ENCODE measurements around the gene NEK10. TPM values are rescaled to one million over a fixed set of nuclear protein-coding genes. Genes with fewer than 3 reads are reported as not detected.

The NEK10 gene
- total RNA-seq, 1 experiment from 2014 or later, result 1.7 TPM

GRCh38 chr3:27342267-27342666 lies 26.9 kb downstream of the NEK10 start:
- Histone ChIP-seq H3K79me2 (ENCODE audit: low read length) (no peaks in the 10 kb centered on the region), H3K4me2 (ENCODE audit: low read length) (no peak overlapping the region), H3K27me3 (ENCODE audit: low read length) (no peaks in the 10 kb centered on the region), H3K9ac (ENCODE audit: low read length) (no peak overlapping the region), H4K20me1 (ENCODE audit: low read length) (no peaks in the 10 kb centered on the region), H3K36me3 (ENCODE audit: low read depth, low read length) (no peaks in the 10 kb centered on the region), H3K4me1 (ENCODE audit: insufficient read depth, low read length) (peaks cover 19% of the 10 kb centered on the region), H3K9me3 (ENCODE audit: low read length) (no peaks in the 10 kb centered on the region), H3K27ac (ENCODE audit: low read length) (no peak overlapping the region), H2AFZ (ENCODE audit: low read length) (no peak overlapping the region), H3K4me3 (ENCODE audit: low read length) (no peak overlapping the region), H3K9me2 (replicated peaks; ENCODE audit: low read length) (no peaks in the 10 kb centered on the region), H3F3A (ENCODE audit: low read length, unreplicated experiment) (no peaks in the 10 kb centered on the region)
- BruUV-seq (replicated peaks), result no TSS peak
- DNase-seq (no peak), ATAC-seq (no peak)
- ChIA-PET CTCF (no interaction called here), POLR2A (ENCODE audit: unreplicated experiment) (interaction anchor here (0.5 kb wide), 1 partner anchor 564 kb away, joined by 3 read pairs; no protein-coding TSS in a partner anchor)
- TF ChIP-seq EZH2 (IDR thresholded peaks at IDR 0.05; ENCODE audit: low read length, unreplicated experiment), result no peak
- TF ChIP-seq, protein P1, sequence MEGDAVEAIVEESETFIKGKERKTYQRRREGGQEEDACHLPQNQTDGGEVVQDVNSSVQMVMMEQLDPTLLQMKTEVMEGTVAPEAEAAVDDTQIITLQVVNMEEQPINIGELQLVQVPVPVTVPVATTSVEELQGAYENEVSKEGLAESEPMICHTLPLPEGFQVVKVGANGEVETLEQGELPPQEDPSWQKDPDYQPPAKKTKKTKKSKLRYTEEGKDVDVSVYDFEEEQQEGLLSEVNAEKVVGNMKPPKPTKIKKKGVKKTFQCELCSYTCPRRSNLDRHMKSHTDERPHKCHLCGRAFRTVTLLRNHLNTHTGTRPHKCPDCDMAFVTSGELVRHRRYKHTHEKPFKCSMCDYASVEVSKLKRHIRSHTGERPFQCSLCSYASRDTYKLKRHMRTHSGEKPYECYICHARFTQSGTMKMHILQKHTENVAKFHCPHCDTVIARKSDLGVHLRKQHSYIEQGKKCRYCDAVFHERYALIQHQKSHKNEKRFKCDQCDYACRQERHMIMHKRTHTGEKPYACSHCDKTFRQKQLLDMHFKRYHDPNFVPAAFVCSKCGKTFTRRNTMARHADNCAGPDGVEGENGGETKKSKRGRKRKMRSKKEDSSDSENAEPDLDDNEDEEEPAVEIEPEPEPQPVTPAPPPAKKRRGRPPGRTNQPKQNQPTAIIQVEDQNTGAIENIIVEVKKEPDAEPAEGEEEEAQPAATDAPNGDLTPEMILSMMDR (conservative IDR thresholded peaks at IDR 0.05; ENCODE audit: low read depth, low read length), result no peak
- TF ChIP-seq EZH2phosphoT487 (IDR thresholded peaks at IDR 0.05; ENCODE audit: borderline replicate concordance, low read length), result no peak
- intact Hi-C loops (cut with micrococcal nuclease), result no loop called here

DNA sequence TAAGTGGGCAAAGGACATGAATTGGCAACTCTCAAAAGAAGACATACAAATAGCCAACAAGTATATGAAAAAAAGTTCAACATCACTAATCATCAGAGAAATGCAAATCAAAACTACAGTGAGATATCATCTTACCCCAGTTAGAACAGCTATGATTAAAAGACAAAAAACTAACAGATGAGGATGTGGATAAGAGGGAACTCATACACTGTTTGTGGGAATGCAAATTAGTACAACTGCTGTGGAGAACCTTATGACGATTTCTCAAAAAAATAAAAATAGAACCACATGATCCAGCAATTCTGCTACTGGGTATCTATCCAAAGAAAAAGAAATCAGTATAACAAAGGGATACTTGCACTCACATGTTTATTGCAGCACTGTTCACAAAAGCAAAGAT lies 28.6 kb downstream of the NEK10 start:
- H3F3A ChIP-seq (ENCODE audit: low read length, unreplicated experiment), result no peaks in the 10 kb centered on the region
- no peaks in the 10 kb centered on the region for H3K36me3 ChIP-seq (ENCODE audit: low read depth, low read length)
- peaks cover 6% of the 10 kb centered on the region for H3K4me1 ChIP-seq (ENCODE audit: insufficient read depth, low read length)
- no peak overlapping the region for H3K4me2 ChIP-seq (ENCODE audit: low read length)
- H3K9me2 ChIP-seq (replicated peaks; ENCODE audit: low read length), result no peaks in the 10 kb centered on the region
- TF ChIP-seq EZH2 (IDR thresholded peaks at IDR 0.05; ENCODE audit: low read length, unreplicated experiment) (no peak), EZH2phosphoT487 (IDR thresholded peaks at IDR 0.05; ENCODE audit: borderline replicate concordance, low read length) (no peak)
- TF ChIP-seq, protein P1 (conservative IDR thresholded peaks at IDR 0.05; ENCODE audit: low read depth, low read length), result no peak
- H4K20me1 ChIP-seq (ENCODE audit: low read length), result no peaks in the 10 kb centered on the region
- no TSS peak for BruUV-seq (replicated peaks)
- intact Hi-C loops (cut with micrococcal nuclease), result no loop called here
- no peak overlapping the region for H2AFZ ChIP-seq (ENCODE audit: low read length)
- ATAC-seq, result no peak
- H3K79me2 ChIP-seq (ENCODE audit: low read length), result no peaks in the 10 kb centered on the region
- no peak overlapping the region for H3K4me3 ChIP-seq (ENCODE audit: low read length)
- no peak overlapping the region for H3K9ac ChIP-seq (ENCODE audit: low read length)
- H3K27ac ChIP-seq (ENCODE audit: low read length), result no peak overlapping the region
- H3K27me3 ChIP-seq (ENCODE audit: low read length), result no peaks in the 10 kb centered on the region
- no peaks in the 10 kb centered on the region for H3K9me3 ChIP-seq (ENCODE audit: low read length)
- POLR2A ChIA-PET (ENCODE audit: unreplicated experiment), result no interaction called here
- no peak for DNase-seq
- CTCF ChIA-PET, result no interaction called here

DNA sequence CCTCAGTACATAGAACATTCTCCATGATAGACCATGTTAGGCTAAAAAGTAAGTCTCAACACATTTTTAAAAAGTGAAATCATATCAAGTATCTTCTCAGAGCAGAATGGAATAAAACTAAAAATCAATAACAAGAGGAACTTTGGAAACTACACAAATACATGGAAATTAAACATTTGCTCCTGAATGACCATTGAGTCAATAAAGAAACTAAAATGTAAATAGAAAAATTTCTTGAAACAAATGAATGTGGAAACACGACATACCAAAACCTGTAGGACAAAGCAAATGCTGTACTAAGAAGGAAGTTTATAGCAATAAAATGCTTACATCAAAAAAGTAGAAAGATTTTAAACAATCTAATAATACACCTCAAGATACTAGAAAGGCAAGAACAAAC lies 33.6 kb downstream of the NEK10 start:
- H3K9ac ChIP-seq (ENCODE audit: low read length), result no peak overlapping the region
- 0 out of 2 replicates have a peak, but pooled peaks cover 3% of the 10 kb centered on the region for H3K9me2 ChIP-seq (replicated peaks; ENCODE audit: low read length)
- no peak overlapping the region for H3K27ac ChIP-seq (ENCODE audit: low read length)
- H2AFZ ChIP-seq (ENCODE audit: low read length), result no peak overlapping the region
- H3K27me3 ChIP-seq (ENCODE audit: low read length), result no peaks in the 10 kb centered on the region
- ChIA-PET CTCF (no interaction called here), POLR2A (ENCODE audit: unreplicated experiment) (no interaction called here)
- no peaks in the 10 kb centered on the region for H3K79me2 ChIP-seq (ENCODE audit: low read length)
- no peak for ATAC-seq
- H3K9me3 ChIP-seq (ENCODE audit: low read length), result no peaks in the 10 kb centered on the region
- H3K36me3 ChIP-seq (ENCODE audit: low read depth, low read length), result no peaks in the 10 kb centered on the region
- no peaks in the 10 kb centered on the region for H4K20me1 ChIP-seq (ENCODE audit: low read length)
- intact Hi-C loops (cut with micrococcal nuclease), result no loop called here
- no peaks in the 10 kb centered on the region for H3F3A ChIP-seq (ENCODE audit: low read length, unreplicated experiment)
- no TSS peak for BruUV-seq (replicated peaks)
- TF ChIP-seq, protein P1 (conservative IDR thresholded peaks at IDR 0.05; ENCODE audit: low read depth, low read length), result no peak
- no peak for TF ChIP-seq EZH2 (IDR thresholded peaks at IDR 0.05; ENCODE audit: low read length, unreplicated experiment)
- no peak for TF ChIP-seq EZH2phosphoT487 (IDR thresholded peaks at IDR 0.05; ENCODE audit: borderline replicate concordance, low read length)
- H3K4me2 ChIP-seq (ENCODE audit: low read length), result no peak overlapping the region
- H3K4me1 ChIP-seq (ENCODE audit: insufficient read depth, low read length), result no peaks in the 10 kb centered on the region
- DNase-seq, result no peak
- no peak overlapping the region for H3K4me3 ChIP-seq (ENCODE audit: low read length)

All from PC-3 (cell line).